GM18867 (cell line): ENCODE data around the gene MYOC.
"Not testable (repeated sequence)": the region's sequence is repeated elsewhere in the genome, so short reads cannot be mapped to it uniquely, and the experiment has no call there.

Source experiments
- ATAC-seq: cut with Tn5 transposase; IDR thresholded peaks from one replicate; pipeline ENCODE4 v1.9.1; 2021; ENCODE audit warnings: mild to moderate bottlenecking, moderate library complexity; ENCODE audit not compliant: unreplicated experiment

MYOC gene

GRCh38 chr1:171652234-171652822 is at the start of gene MYOC:
TSS of gene MYOC (minus strand) at chr1:171652688. CDS start at chr1:171652611, 77 bp downstream.
- ATAC-seq: no peak

DNA sequence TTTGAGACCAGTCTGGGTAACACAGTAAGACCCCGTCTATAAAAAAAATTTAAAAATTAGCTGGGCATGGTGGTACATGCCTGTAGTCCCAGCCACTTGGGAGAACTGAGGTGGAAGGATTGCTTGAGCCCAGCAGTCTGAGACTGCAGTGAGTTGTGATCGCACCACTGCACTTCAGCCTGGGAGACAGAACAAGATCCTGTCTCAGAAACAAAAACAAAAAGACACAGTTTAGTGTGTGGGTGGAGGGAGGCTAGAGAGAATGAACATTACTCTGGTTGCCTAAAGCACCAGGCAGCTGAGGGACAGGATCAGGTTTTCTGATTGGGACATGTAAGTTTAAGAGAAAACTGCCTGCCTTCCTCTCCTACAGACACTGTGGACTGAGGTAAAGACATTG is 47.0 kb upstream of the MYOC start:
- ATAC-seq: no peak

DNA sequence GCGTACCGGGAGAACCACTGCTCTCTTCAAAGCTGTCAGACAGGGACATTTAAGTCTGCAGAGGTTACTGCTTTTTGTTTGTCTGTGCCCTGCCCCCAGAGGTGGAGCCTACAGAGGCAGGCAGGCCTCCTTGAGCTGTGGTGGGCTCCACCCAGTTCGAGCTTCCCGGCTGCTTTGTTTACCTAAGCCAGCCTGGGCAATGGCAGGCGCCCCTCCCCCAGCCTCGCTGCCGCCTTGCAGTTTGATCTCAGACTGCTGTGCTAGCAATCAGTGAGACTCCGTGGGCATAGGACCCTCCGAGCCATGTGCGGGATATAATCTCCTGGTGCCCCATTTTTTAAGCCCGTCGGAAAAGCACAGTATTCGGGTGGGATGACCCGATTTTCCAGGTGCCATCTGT is 43.3 kb upstream of the MYOC start:
- not testable (repeated sequence) for ATAC-seq

GRCh38 chr1:171693541-171693940 is 41.1 kb upstream of the MYOC start:
- ATAC-seq: not testable (repeated sequence)

DNA sequence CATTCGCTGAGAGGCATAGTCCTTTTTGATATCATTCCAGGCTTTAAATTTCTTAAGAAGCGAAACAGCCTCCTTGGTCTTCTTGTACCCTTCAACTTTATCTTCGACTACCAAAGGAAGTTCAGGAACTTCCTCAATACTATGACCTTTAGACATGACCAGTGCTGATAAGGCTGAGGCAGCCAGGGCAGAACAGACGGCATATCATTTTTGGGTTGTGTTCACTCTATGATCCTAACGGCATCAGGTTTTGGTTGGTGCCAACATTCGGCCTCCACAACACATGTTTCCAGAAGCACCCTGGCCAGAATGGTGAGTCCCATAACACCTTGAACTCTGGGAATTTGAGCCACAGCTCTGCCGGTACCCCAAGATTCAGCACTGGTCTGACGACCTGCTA is 31.4 kb upstream of the MYOC start:
- ATAC-seq: no peak

- ATAC-seq: no peak
Measured at GRCh38 chr1:171680339-171680738, 27.9 kb upstream of the MYOC start.

DNA sequence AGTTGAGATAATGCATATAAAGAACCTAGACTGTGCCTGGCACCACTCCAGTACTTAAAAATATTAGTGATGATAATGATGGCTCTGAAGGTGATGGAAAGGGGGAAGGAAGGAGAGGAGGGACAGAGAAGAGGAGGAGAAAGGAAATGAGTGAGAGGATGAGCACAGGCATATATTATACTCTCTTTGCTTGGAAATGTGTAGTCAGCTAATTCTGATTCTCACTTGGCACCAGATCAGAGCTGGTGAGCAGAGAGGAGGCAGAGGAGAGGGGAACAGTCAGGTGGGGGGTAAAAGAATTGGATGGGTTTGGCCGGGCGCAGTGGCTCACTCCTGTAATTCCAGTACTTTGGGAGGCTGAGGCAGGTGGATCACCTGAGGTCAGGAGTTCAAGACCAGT is 24.3 kb upstream of the MYOC start:
- ATAC-seq: no peak

GRCh38 chr1:171674431-171675405 is 22.2 kb upstream of the MYOC start:
- no peak for ATAC-seq

DNA sequence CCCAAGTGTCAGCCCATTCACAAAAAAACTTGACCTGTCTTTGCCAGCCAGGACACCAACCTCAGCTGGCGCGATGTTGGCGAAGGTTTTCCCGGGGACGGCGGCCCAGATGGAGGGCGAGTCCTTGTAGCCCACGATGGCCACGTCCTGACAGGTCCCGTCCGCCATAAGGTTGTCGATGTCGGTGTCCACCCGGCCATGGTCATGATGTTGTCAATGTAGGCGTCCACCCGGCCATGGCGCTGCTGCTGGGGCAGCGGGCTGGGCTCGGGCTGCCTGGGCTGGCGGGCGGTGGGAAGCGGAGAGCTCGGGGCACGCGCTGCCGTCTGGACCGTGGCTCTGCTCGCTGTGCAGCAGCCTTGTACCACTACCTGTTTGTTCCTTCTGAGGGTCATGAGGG is 18.3 kb upstream of the MYOC start:
- no peak for ATAC-seq

DNA sequence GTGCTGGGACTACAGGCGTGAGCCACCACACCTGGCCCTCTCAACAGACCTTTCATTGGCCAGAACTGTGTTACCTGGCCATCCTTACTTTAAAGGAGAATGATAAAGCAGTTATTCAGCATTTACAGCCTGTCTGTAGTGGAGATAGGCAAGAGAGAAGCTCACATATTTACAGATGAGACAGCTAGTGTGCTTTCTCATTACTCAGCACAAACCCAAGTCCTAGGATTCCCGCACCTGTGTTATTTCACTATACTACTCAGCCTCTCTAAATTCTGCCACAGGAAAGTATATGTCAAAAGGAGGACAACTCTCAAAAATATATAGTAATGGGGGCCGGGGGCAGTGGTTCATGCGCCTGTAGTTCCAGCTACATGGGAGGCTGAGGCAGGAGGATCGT is 15.9 kb upstream of the MYOC start:
- ATAC-seq: no peak

- no peak for ATAC-seq
Measured at GRCh38 chr1:171666114-171666769, 13.8 kb upstream of the MYOC start.

- no peak for ATAC-seq
Measured at GRCh38 chr1:171664976-171665375, 12.5 kb upstream of the MYOC start.

- ATAC-seq: no peak
Measured at GRCh38 chr1:171663854-171664575, 11.5 kb upstream of the MYOC start.

DNA sequence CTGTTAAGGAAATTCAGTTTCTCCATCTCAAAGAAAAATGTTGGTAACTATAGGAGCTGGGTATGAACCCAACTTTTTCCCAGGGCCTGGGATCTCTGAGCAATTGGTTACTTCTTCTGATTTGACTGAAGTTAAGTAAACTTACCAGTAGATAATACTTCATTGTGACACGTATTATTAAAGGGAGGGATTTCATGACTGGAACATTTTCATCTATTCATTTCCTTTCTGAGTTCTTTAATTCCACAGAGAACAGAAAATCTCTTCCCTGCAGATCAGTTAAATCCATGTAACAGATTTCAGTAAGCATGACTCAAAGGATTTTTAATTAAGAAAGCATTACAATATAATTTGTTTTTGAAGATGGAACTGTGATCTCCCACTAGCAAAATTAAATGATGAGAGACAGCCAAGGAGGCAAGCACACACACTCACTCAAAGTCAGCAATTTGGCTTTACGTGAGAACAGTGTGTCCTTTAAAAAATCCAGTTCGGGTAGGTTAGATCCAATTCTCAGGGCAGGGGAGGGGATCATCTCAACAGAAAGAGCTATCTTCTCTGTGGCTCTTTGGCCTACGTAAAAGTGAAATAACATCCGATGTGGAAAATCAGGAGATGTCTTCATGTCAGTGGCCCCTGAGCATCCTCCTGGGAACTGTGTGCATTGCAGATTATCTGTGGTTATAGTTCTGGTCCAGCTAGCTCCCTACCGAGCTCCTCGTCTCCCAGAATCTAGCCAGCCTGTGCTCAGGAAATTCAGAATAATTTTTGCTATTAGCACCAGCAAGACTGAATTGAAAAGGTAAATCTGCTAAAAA is 10.8 kb upstream of the MYOC start:
- no peak for ATAC-seq

DNA sequence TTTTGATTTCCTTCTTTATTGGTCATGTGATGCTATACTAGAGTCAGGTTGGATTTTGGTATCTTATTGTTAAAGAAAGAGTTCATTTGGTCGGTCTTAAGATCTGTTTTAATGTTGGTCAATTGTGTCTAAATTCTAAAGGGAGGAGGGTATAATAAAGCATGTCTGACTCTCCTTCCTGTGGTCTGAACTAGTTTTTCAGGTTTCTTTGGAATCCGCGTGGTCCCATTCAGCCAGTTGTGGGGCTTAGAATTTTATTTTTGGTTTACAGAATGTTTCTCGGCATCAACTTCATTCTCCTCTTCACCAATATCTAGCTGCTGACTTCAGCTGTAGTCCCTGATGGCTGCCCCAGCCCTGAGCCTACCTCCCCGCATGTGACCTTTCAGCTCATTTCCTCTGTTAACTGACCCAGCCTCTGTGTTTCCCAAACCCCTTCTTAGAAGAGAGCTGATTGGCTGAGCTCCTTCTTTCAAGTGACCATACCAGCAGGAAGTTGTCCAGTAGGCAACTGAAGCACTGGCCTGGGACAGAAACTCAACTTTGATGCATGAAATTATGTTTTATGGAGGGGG is 8.7 kb upstream of the MYOC start:
- ATAC-seq: no peak

- ATAC-seq: not testable (repeated sequence)
Measured at GRCh38 chr1:171656206-171656605, 3.7 kb upstream of the MYOC start.

GRCh38 chr1:171655746-171656116 is 3.2 kb upstream of the MYOC start:
- peak; percentile 13 for ATAC-seq

- ATAC-seq: peak; percentile 90
Measured at GRCh38 chr1:171654942-171655745, 2.7 kb upstream of the MYOC start.
